NT2/D1 (cell line): ENCODE measurements around the gene FCMR.

ENCODE experiments used
- DNase-seq: peaks from one replicate; pipeline ENCODE4 v3.0.0-alpha.2; 2011; ENCODE audit warnings: low read depth, low spot score
- H3K27me3 ChIP-seq: 2 replicates; pipeline ENCODE4 v1.6.0; 2011; ENCODE audit warnings: mild to moderate bottlenecking; ENCODE audit not compliant: insufficient read length, insufficient read depth
- H3K36me3 ChIP-seq: 2 replicates; pipeline ENCODE4 v1.6.1; 2011; ENCODE audit warnings: mild to moderate bottlenecking, low read length, mixed read lengths; ENCODE audit not compliant: insufficient read depth, insufficient read length
- H3K4me1 ChIP-seq: 2 replicates; pipeline ENCODE4 v1.5.1; 2011; ENCODE audit not compliant: insufficient read depth, insufficient read length
- H3K4me3 ChIP-seq: 2 replicates; pipeline ENCODE4 v1.5.1; 2011; ENCODE audit warnings: low read depth; ENCODE audit not compliant: insufficient read length
- H3K9ac ChIP-seq: 2 replicates; pipeline ENCODE4 v1.6.0; 2011; ENCODE audit warnings: low read depth; ENCODE audit not compliant: insufficient read length
- H3K9me3 ChIP-seq: 2 replicates; pipeline ENCODE4 v1.5.1; 2011; ENCODE audit warnings: mild to moderate bottlenecking, low read length; ENCODE audit not compliant: insufficient read depth
- SUZ12 ChIP-seq: IDR thresholded peaks from 2 replicates; pipeline ENCODE4 v1.6.1; 2011; ENCODE audit not compliant: insufficient read length, insufficient read depth; ENCODE audit errors: extremely low read depth
- YY1 ChIP-seq: IDR thresholded peaks from 2 replicates; pipeline ENCODE4 v1.6.1; 2011; ENCODE audit not compliant: insufficient read length, insufficient read depth
- ZNF274 ChIP-seq: IDR thresholded peaks from 2 replicates; pipeline ENCODE4 v1.6.1; 2011; ENCODE audit warnings: mild to moderate bottlenecking, low read depth, low read length

FCMR gene

GRCh38 chr1:206949641-206950040 is 27.9 kb upstream of the FCMR start:
- Histone ChIP-seq H3K9ac (no peak overlapping the region), H3K4me3 (no peak overlapping the region), H3K4me1 (no peaks in the 10 kb centered on the region), H3K27me3 (peaks cover 3% of the 10 kb centered on the region), H3K36me3 (no peaks in the 10 kb centered on the region), H3K9me3 (peaks cover 10% of the 10 kb centered on the region; the same call in 1 of the 2 replicates)
- no peak for DNase-seq
- TF ChIP-seq YY1 (no peak), SUZ12 (no peak), ZNF274 (no peak)

GRCh38 chr1:206949208-206949607 is 27.5 kb upstream of the FCMR start:
- H3K4me1 ChIP-seq = no peaks in the 10 kb centered on the region
- no peak overlapping the region for H3K9ac ChIP-seq
- peaks cover 3% of the 10 kb centered on the region for H3K27me3 ChIP-seq
- H3K9me3 ChIP-seq = peaks cover 10% of the 10 kb centered on the region; the same call in 1 of the 2 replicates
- no peaks in the 10 kb centered on the region for H3K36me3 ChIP-seq
- TF ChIP-seq YY1 (no peak), ZNF274 (no peak), SUZ12 (no peak)
- no peak for DNase-seq
- H3K4me3 ChIP-seq = no peak overlapping the region

- Histone ChIP-seq H3K4me3 (no peak overlapping the region), H3K9ac (no peak overlapping the region), H3K4me1 (no peaks in the 10 kb centered on the region), H3K27me3 (peaks cover 3% of the 10 kb centered on the region), H3K36me3 (no peaks in the 10 kb centered on the region), H3K9me3 (peaks cover 10% of the 10 kb centered on the region; the same call in 1 of the 2 replicates)
- TF ChIP-seq YY1 = no peak
- no peak for TF ChIP-seq SUZ12
- no peak for TF ChIP-seq ZNF274
- DNase-seq = no peak
Measured at GRCh38 chr1:206947255-206947654, 25.5 kb upstream of the FCMR start.

DNA sequence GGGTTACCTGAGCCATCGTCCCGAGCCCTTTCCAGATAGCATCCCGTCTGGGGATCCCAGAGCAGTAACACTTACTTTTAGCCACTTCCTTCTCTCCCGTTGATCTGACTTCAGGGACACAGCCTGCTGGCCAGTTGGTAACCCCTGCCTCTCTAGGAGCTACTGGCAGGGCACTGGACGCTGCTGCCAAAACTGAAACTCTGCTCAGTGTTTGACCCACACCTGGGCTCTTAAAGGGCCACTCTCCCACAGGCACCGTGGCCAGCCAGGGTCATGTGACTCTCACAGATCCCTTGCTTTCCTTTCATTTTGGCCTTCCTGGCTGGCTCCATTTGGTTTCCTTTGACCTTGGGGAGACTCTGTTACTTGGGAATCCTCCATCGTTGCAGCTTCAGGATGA is 24.5 kb upstream of the FCMR start, which contains the start of gene PIGR:
PIGR (minus strand) TSS at position 206 of the 400 bp plus-strand sequence. CDS start 5,935 bp downstream, outside the sequence.
- H3K4me1 ChIP-seq = no peaks in the 10 kb centered on the region
- peaks cover 10% of the 10 kb centered on the region; the same call in 1 of the 2 replicates for H3K9me3 ChIP-seq
- peaks cover 3% of the 10 kb centered on the region for H3K27me3 ChIP-seq
- H3K36me3 ChIP-seq = no peaks in the 10 kb centered on the region
- no peak within 1 kb of the TSS for H3K9ac ChIP-seq
- TF ChIP-seq ZNF274 (no peak), SUZ12 (no peak), YY1 (no peak)
- no peak within 1 kb of the TSS for H3K4me3 ChIP-seq
- DNase-seq = no peak

- TF ChIP-seq YY1 (no peak), SUZ12 (no peak), ZNF274 (no peak)
- Histone ChIP-seq H3K4me3 (no peak overlapping the region), H3K27me3 (peaks cover 3% of the 10 kb centered on the region), H3K4me1 (no peaks in the 10 kb centered on the region), H3K9ac (no peak overlapping the region), H3K9me3 (peaks cover 10% of the 10 kb centered on the region; the same call in 1 of the 2 replicates), H3K36me3 (no peaks in the 10 kb centered on the region)
- no peak for DNase-seq
Measured at GRCh38 chr1:206945779-206946178, 24.0 kb upstream of the FCMR start.

DNA sequence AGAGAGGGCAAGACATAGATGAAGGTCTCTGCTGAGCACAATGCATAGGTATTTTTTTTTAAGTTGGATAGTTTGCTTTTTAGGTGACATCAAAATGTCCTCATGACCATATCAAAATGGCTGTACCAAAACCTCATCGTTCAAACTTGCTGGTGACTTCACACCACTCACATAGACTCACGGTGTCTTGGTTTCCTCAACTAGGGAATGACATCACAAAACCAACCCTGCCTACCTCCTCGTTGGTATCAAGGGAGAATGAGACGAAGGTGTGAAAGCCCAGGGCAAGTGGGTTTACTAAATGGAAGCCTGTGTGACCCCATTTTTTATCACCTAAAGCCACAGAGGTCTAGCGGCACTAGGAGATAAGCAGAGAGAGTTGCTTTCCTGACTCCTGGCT is 23.0 kb upstream of the FCMR start:
- no peak for TF ChIP-seq ZNF274
- TF ChIP-seq SUZ12 = no peak
- no peak for TF ChIP-seq YY1
- DNase-seq = no peak
- no peaks in the 10 kb centered on the region for H3K4me1 ChIP-seq
- H3K36me3 ChIP-seq = no peaks in the 10 kb centered on the region
- H3K4me3 ChIP-seq = no peak overlapping the region
- peaks cover 3% of the 10 kb centered on the region for H3K27me3 ChIP-seq
- peaks cover 6% of the 10 kb centered on the region; the same call in 1 of the 2 replicates for H3K9me3 ChIP-seq
- no peak overlapping the region for H3K9ac ChIP-seq

DNA sequence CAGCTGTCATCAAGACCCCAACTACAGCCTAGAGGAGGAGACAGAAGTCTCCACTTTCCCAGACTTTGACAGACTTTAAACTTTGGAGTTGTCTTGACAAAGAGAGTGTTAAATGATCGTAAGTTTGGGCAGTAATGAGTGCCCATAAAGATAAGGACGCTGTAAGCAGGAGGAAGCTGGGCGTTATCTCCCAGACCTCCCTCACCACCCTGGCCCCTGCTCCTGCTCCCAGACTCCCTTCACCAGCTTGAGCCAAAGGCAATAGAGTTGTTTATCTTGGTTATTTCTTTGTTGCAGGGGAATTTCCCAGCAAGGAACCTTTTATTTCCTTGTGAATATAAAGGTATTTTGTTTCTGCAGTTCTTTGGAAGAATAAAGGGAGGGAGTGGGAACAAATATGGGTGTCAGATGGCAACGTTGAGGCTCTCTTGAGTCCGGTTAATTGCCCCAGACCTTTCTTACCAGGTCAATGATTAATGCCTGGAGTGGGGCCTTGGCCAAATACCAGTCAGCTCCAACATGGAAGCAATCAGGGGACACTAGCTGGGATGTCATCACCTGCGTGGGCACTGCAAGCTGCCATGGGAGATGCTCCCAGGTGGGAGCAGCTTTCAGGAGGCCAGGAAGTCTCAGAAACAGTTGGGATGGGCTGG is 20.2 kb upstream of the FCMR start:
- H3K4me3 ChIP-seq = no peak overlapping the region
- H3K9me3 ChIP-seq = no peaks in the 10 kb centered on the region
- H3K4me1 ChIP-seq = no peaks in the 10 kb centered on the region
- no peak for DNase-seq
- TF ChIP-seq SUZ12 = no peak
- TF ChIP-seq YY1 = no peak
- no peak for TF ChIP-seq ZNF274
- peaks cover 3% of the 10 kb centered on the region for H3K27me3 ChIP-seq
- H3K36me3 ChIP-seq = no peaks in the 10 kb centered on the region
- no peak overlapping the region for H3K9ac ChIP-seq
